Panc1 (cell line): ENCODE measurements around the gene NPIPA1.
"Not testable (repeated sequence)": the region's sequence is repeated elsewhere in the genome, so short reads cannot be mapped to it uniquely, and the experiment has no call there.

Experiments
- CTCF ChIP-seq: fragments of 450-650 bp; IDR thresholded peaks from 2 replicates; pipeline ENCODE4 v1.5.1; 2017; ENCODE audit warnings: mild to moderate bottlenecking
- POLR2AphosphoS5 ChIP-seq: IDR thresholded peaks from 2 replicates; pipeline ENCODE4 v1.6.1; 2012; ENCODE audit warnings: mild to moderate bottlenecking, low read depth, low read length, moderate library complexity
- TCF7L2 ChIP-seq: IDR thresholded peaks from 2 replicates; pipeline ENCODE4 v1.6.1; 2011; ENCODE audit warnings: mild to moderate bottlenecking, low read depth, low read length, inconsistent platforms

- TF ChIP-seq CTCF, POLR2AphosphoS5, TCF7L2: not testable (repeated sequence)
These were observed 36.6 kb downstream of the NPIPA1 start for GRCh38 chr16:14973785-14974322.
